ENCODE results near the gene ECI2. TPM values are rescaled to one million over a fixed set of nuclear protein-coding genes. Genes with fewer than 3 reads are reported as not detected.

The ECI2 gene
- total RNA-seq, result 150 TPM
- long read RNA-seq, transcript ECI2-201 (10 exons, 1,380 nt), result minor isoform, 24 of 59 reads
- long read RNA-seq, transcript ECI2-202 (10 exons, 1,407 nt), result major isoform, 29 of 59 reads
- long read RNA-seq, partial matches to known transcripts, result 3 of 59 reads
- long read RNA-seq, other reads (novel, unspliced or antisense), result 3 of 59 reads

- intact Hi-C loops (cut with DNase I), result loop anchor here (2.0 to 5.0 kb wide), 2 partner anchors 78 to 114 kb away; a partner anchor contains a TSS
- peak; percentile 56 for ATAC-seq
- DNase-seq (ENCODE audit: missing footprints), result peak; percentile 88
Observed at GRCh38 chr6:4134841-4135664, at the start of gene ECI2. Gene ECI2 (minus strand): TSS chr6:4135575. CDS start chr6:4135560, 15 bp downstream.

GRCh38 chr6:4180652-4181255, 45.4 kb upstream of the ECI2 start:
- ATAC-seq (no peak), DNase-seq (ENCODE audit: missing footprints) (no peak)
- intact Hi-C loops (cut with DNase I), result no loop called here

GRCh38 chr6:4179960-4180651, 44.7 kb upstream of the ECI2 start:
- intact Hi-C loops (cut with DNase I), result no loop called here
- no peak for ATAC-seq
- DNase-seq (ENCODE audit: missing footprints), result no peak

GRCh38 chr6:4178737-4179333, 43.5 kb upstream of the ECI2 start:
- ATAC-seq (no peak), DNase-seq (ENCODE audit: missing footprints) (no peak)
- intact Hi-C loops (cut with DNase I), result no loop called here

GRCh38 chr6:4176907-4177306, 41.5 kb upstream of the ECI2 start:
- intact Hi-C loops (cut with DNase I), result no loop called here
- DNase-seq (ENCODE audit: missing footprints) (no peak), ATAC-seq (no peak)

- no peak for ATAC-seq
- no peak for DNase-seq (ENCODE audit: missing footprints)
- intact Hi-C loops (cut with DNase I), result no loop called here
Observed at GRCh38 chr6:4174042-4174441, 38.7 kb upstream of the ECI2 start.

GRCh38 chr6:4172368-4172767, 37.0 kb upstream of the ECI2 start:
- intact Hi-C loops (cut with DNase I), result no loop called here
- ATAC-seq (no peak), DNase-seq (ENCODE audit: missing footprints) (no peak)

- ATAC-seq, result no peak
- intact Hi-C loops (cut with DNase I), result no loop called here
Observed at GRCh38 chr6:4170297-4170696, 34.9 kb upstream of the ECI2 start.

GRCh38 chr6:4169028-4169789, 33.8 kb upstream of the ECI2 start:
- ATAC-seq (no peak), DNase-seq (ENCODE audit: missing footprints) (no peak)
- intact Hi-C loops (cut with DNase I), result no loop called here

More at GRCh38 chr6:4170297-4170696, 34.9 kb upstream of the ECI2 start:
- DNase-seq (ENCODE audit: missing footprints), result no peak

GRCh38 chr6:4167833-4168232, 32.5 kb upstream of the ECI2 start:
- intact Hi-C loops (cut with DNase I), result no loop called here
- no peak for DNase-seq (ENCODE audit: missing footprints)
- no peak for ATAC-seq

- ATAC-seq (no peak), DNase-seq (ENCODE audit: missing footprints) (no peak)
- intact Hi-C loops (cut with DNase I), result no loop called here
Observed at GRCh38 chr6:4167123-4167522, 31.7 kb upstream of the ECI2 start.

- no peak for DNase-seq (ENCODE audit: missing footprints)
- intact Hi-C loops (cut with DNase I), result no loop called here
- ATAC-seq, result no peak
Observed at GRCh38 chr6:4164456-4164855, 29.1 kb upstream of the ECI2 start.

- intact Hi-C loops (cut with DNase I), result no loop called here
- no peak for DNase-seq (ENCODE audit: missing footprints)
- no peak for ATAC-seq
Observed at GRCh38 chr6:4164117-4164442, 28.7 kb upstream of the ECI2 start.

- DNase-seq (ENCODE audit: missing footprints) (no peak), ATAC-seq (peak; percentile 53)
- intact Hi-C loops (cut with DNase I), result no loop called here
Observed at GRCh38 chr6:4163408-4164116, 28.2 kb upstream of the ECI2 start.

- DNase-seq (ENCODE audit: missing footprints), result no peak
- intact Hi-C loops (cut with DNase I), result no loop called here
- ATAC-seq, result no peak
Observed at GRCh38 chr6:4162370-4162769, 27.0 kb upstream of the ECI2 start.

GRCh38 chr6:4159491-4159890, 24.1 kb upstream of the ECI2 start:
- ATAC-seq (no peak), DNase-seq (ENCODE audit: missing footprints) (no peak)
- intact Hi-C loops (cut with DNase I), result no loop called here

- ATAC-seq (no peak), DNase-seq (ENCODE audit: missing footprints) (no peak)
- intact Hi-C loops (cut with DNase I), result loop anchor here (2.0 kb wide), 1 partner anchor 103 kb away; no protein-coding TSS in a partner anchor
Observed at GRCh38 chr6:4157506-4157905, 22.1 kb upstream of the ECI2 start.
